Chondrocyte (in vitro differentiated cells): ENCODE data around the gene TMEM184C. TPM values are rescaled to one million over a fixed set of nuclear protein-coding genes. Genes with fewer than 3 reads are reported as not detected.

Source experiments
- DNase-seq: peaks from one replicate; pipeline ENCODE4 v3.0.0; 2021; ENCODE audit warnings: mixed read lengths, low spot score
- H3K27ac Mint-ChIP-seq: one replicate; pipeline ENCODE4 v1.8.0; 2021; ENCODE audit warnings: mild to moderate bottlenecking, moderate library complexity, mixed read lengths; ENCODE audit not compliant: unreplicated experiment
- H3K27me3 Mint-ChIP-seq: 2 replicates; pipeline ENCODE4 v1.8.0; 2021; ENCODE audit warnings: low read depth, mixed read lengths
- H3K36me3 Mint-ChIP-seq: 2 replicates; pipeline ENCODE4 v1.8.0; 2021; ENCODE audit warnings: low read depth, mixed read lengths
- H3K4me1 Mint-ChIP-seq: 2 replicates; pipeline ENCODE4 v1.8.0; 2021; ENCODE audit warnings: low read depth, mild to moderate bottlenecking, mixed read lengths
- H3K4me3 Mint-ChIP-seq: one replicate; pipeline ENCODE4 v1.8.0; 2021; ENCODE audit warnings: mild to moderate bottlenecking, moderate library complexity, mixed read lengths; ENCODE audit not compliant: unreplicated experiment
- H3K9me3 Mint-ChIP-seq: 2 replicates; pipeline ENCODE4 v1.8.0; 2021; ENCODE audit warnings: low read depth, mixed read lengths
- total RNA-seq: library from RNA; stranded (reverse); gene quantifications from 3 replicates; pipeline ENCODE4 v1.2.1, GENCODE V29; 2021
- TF ChIP-seq, protein P1 (sequence below): fragments of 200-600 bp; sonication (generic); IDR thresholded peaks from 2 replicates; pipeline ENCODE4 v1.5.0; 2021; ENCODE audit warnings: antibody characterized with exemption, mild to moderate bottlenecking, moderate library complexity

The TMEM184C gene
- total RNA-seq, 1 donor from 2014 or later = 35.3 TPM

DNA sequence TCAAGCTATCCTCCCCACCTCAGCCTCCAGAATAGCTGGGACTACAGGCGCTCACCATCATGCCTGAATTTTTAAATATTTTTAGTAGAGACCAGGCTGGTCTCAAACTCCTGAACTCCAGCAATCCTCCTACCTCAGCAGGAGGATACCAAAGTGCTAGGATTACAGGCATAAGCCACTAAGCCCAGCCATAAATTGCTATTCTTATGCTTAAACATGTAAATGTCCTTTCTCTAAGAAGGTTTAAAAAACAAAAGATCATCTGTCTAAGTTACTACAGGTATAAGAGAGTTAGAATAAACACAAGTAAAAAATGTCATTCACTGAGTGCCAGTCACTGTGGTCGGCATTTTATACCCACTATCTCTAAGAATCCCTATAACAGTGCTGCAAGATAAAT is 38.4 kb downstream of the TMEM184C start:
- peaks cover 17% of the 10 kb centered on the region for H3K36me3 Mint-ChIP-seq
- H3K27me3 Mint-ChIP-seq = no peaks in the 10 kb centered on the region
- H3K4me1 Mint-ChIP-seq = peaks cover 7% of the 10 kb centered on the region
- H3K27ac Mint-ChIP-seq = no peak overlapping the region
- TF ChIP-seq, protein P1, sequence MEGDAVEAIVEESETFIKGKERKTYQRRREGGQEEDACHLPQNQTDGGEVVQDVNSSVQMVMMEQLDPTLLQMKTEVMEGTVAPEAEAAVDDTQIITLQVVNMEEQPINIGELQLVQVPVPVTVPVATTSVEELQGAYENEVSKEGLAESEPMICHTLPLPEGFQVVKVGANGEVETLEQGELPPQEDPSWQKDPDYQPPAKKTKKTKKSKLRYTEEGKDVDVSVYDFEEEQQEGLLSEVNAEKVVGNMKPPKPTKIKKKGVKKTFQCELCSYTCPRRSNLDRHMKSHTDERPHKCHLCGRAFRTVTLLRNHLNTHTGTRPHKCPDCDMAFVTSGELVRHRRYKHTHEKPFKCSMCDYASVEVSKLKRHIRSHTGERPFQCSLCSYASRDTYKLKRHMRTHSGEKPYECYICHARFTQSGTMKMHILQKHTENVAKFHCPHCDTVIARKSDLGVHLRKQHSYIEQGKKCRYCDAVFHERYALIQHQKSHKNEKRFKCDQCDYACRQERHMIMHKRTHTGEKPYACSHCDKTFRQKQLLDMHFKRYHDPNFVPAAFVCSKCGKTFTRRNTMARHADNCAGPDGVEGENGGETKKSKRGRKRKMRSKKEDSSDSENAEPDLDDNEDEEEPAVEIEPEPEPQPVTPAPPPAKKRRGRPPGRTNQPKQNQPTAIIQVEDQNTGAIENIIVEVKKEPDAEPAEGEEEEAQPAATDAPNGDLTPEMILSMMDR = no peak
- H3K9me3 Mint-ChIP-seq = no peaks in the 10 kb centered on the region
- DNase-seq = no peak
- no peak overlapping the region for H3K4me3 Mint-ChIP-seq

- DNase-seq = no peak
- TF ChIP-seq, protein P1 = no peak
- Mint-ChIP-seq H3K27ac (no peak overlapping the region), H3K36me3 (peaks cover 17% of the 10 kb centered on the region), H3K4me1 (no peaks in the 10 kb centered on the region), H3K27me3 (no peaks in the 10 kb centered on the region), H3K4me3 (no peak overlapping the region), H3K9me3 (no peaks in the 10 kb centered on the region)
These were observed 41.3 kb downstream of the TMEM184C start for GRCh38 chr4:147658501-147658900.

DNA sequence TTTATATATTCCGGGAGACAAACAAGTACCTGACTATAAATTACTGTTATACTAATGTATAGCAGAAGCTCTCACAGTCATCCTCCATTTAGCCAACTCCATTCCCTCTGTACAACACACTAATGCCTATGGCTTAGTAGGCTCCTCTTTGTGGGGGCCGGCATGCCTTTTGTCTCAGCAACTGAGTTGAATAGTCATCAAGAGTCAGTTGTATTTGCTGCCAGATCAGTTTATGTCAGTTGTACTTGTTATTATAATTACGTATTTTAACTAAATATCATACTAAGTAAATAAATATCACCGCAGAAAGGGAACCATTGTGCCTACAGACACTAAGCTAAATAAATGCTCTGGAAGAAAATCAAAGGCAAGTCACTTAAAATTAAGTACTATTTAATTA is 56.9 kb downstream of the TMEM184C start:
- TF ChIP-seq, protein P1 = no peak
- Mint-ChIP-seq H3K27ac (no peak overlapping the region), H3K27me3 (no peaks in the 10 kb centered on the region), H3K4me1 (peaks cover 20% of the 10 kb centered on the region), H3K4me3 (no peak overlapping the region), H3K9me3 (no peaks in the 10 kb centered on the region), H3K36me3 (peaks cover 15% of the 10 kb centered on the region)
- no peak for DNase-seq

- DNase-seq = no peak
- H3K27ac Mint-ChIP-seq = no peak overlapping the region
- peaks cover 20% of the 10 kb centered on the region for H3K4me1 Mint-ChIP-seq
- TF ChIP-seq, protein P1 = no peak
- H3K27me3 Mint-ChIP-seq = no peaks in the 10 kb centered on the region
- H3K9me3 Mint-ChIP-seq = no peaks in the 10 kb centered on the region
- peaks cover 16% of the 10 kb centered on the region for H3K36me3 Mint-ChIP-seq
- H3K4me3 Mint-ChIP-seq = no peak overlapping the region
These were observed 57.3 kb downstream of the TMEM184C start for GRCh38 chr4:147674496-147674895.

- Mint-ChIP-seq H3K27ac (peak overlapping the region; percentile 53), H3K4me1 (peaks cover 35% of the 10 kb centered on the region), H3K27me3 (no peaks in the 10 kb centered on the region), H3K4me3 (no peak overlapping the region), H3K9me3 (no peaks in the 10 kb centered on the region), H3K36me3 (peaks cover 4% of the 10 kb centered on the region)
- TF ChIP-seq, protein P1 = no peak
- DNase-seq = no peak
These were observed 60.9 kb downstream of the TMEM184C start for GRCh38 chr4:147678106-147678505.
